Neural cell (in vitro differentiated cells): ENCODE results near the gene ANXA2. TPM values are rescaled to one million over a fixed set of nuclear protein-coding genes. Genes with fewer than 3 reads are reported as not detected.

Experiments used
- H2AFZ ChIP-seq: fragments of 200-600, 300-800 bp; sonication (generic), shearing (Covaris generic); 2 replicates; pipeline ENCODE4 v1.6.0; 2014; ENCODE audit warnings: low read depth, mild to moderate bottlenecking, antibody characterized with exemption, low read length, moderate library complexity
- H3F3A ChIP-seq: fragments of 200-600 bp; shearing (Covaris generic); 2 replicates; pipeline ENCODE4 v1.6.1; 2016; ENCODE audit warnings: mild to moderate bottlenecking, moderate library complexity, mixed read lengths, antibody characterized with exemption, low read length; ENCODE audit not compliant: insufficient read depth, poor library complexity, severe bottlenecking
- H3K27ac ChIP-seq: fragments of 200-600, 300-800 bp; sonication (generic), shearing (Covaris generic); 2 replicates; pipeline ENCODE4 v1.5.1; 2014; ENCODE audit warnings: mild to moderate bottlenecking, low read length, moderate library complexity
- H3K27me3 ChIP-seq: fragments of 300-800, 200-600 bp; sonication (generic), shearing (Covaris generic); 2 replicates; pipeline ENCODE4 v1.6.0; 2014; ENCODE audit warnings: mild to moderate bottlenecking, low read depth, low read length, moderate library complexity; ENCODE audit not compliant: insufficient read depth
- H3K36me3 ChIP-seq: fragments of 300-800, 200-600 bp; sonication (generic), shearing (Covaris generic); 2 replicates; pipeline ENCODE4 v1.5.1; 2014; ENCODE audit warnings: mild to moderate bottlenecking, antibody characterized with exemption, low read length, moderate library complexity; ENCODE audit not compliant: insufficient read depth
- H3K4me2 ChIP-seq: fragments of 300-800, 200-600 bp; sonication (generic), shearing (Covaris generic); 2 replicates; pipeline ENCODE4 v1.6.0; 2014; ENCODE audit warnings: mild to moderate bottlenecking, low read length
- H3K4me3 ChIP-seq: fragments of 300-800, 200-600 bp; sonication (generic), shearing (Covaris generic); 2 replicates; pipeline ENCODE4 v1.5.1; 2014; ENCODE audit warnings: mild to moderate bottlenecking, low read length, moderate library complexity
- H3K79me2 ChIP-seq: fragments of 200-600 bp; shearing (Covaris generic); replicated peaks from 2 replicates; pipeline ENCODE4 v1.6.0; 2014; ENCODE audit warnings: mild to moderate bottlenecking, low read length, moderate library complexity; ENCODE audit not compliant: insufficient read depth
- H3K9ac ChIP-seq: fragments of 300-800, 200-600 bp; sonication (generic), shearing (Covaris generic); 2 replicates; pipeline ENCODE4 v1.6.1; 2016; ENCODE audit warnings: mild to moderate bottlenecking, low read length, mixed read lengths
- H3K9me2 ChIP-seq: fragments of 200-600 bp; shearing (Covaris generic); 2 replicates; pipeline ENCODE4 v1.6.1; 2016; ENCODE audit warnings: mild to moderate bottlenecking, low read length, mixed read lengths; ENCODE audit not compliant: insufficient read depth
- H3K9me3 ChIP-seq: fragments of 200-600, 300-800 bp; sonication (generic), shearing (Covaris generic); 2 replicates; pipeline ENCODE4 v1.6.1; 2016; ENCODE audit warnings: mild to moderate bottlenecking, mixed run types, low read length, moderate library complexity, mixed read lengths
- H4K20me1 ChIP-seq: fragments of 200-600 bp; shearing (Covaris generic); 2 replicates; pipeline ENCODE4 v1.6.1; 2016; ENCODE audit warnings: mild to moderate bottlenecking, mixed run types; ENCODE audit not compliant: insufficient read depth
- EP300 ChIP-seq: fragments of 450-650 bp; conservative IDR thresholded peaks from 2 replicates; pipeline ENCODE4 v1.6.1; 2014; ENCODE audit warnings: antibody characterized with exemption, mild to moderate bottlenecking, moderate library complexity; ENCODE audit not compliant: poor library complexity, severe bottlenecking
- EZH2 ChIP-seq: fragments of 200-600, 300-800 bp; shearing (Covaris generic), sonication (generic); IDR thresholded peaks from 2 replicates; pipeline ENCODE4 v1.6.1; 2014; ENCODE audit warnings: antibody characterized with exemption, low read length, borderline replicate concordance, mild to moderate bottlenecking; ENCODE audit not compliant: insufficient read depth, poor library complexity, severe bottlenecking
- MXI1 ChIP-seq: fragments of 450-650 bp; conservative IDR thresholded peaks from 2 replicates; pipeline ENCODE4 v1.6.1; 2014; ENCODE audit warnings: antibody characterized with exemption, mild to moderate bottlenecking; ENCODE audit not compliant: poor library complexity, severe bottlenecking
- POLR2AphosphoS5 ChIP-seq: IDR thresholded peaks from 2 replicates; pipeline ENCODE4 v1.6.1; 2012
- RAD21 ChIP-seq: fragments of 450-650 bp; conservative IDR thresholded peaks from 2 replicates; pipeline ENCODE4 v1.6.1; 2014; ENCODE audit warnings: antibody characterized with exemption, mild to moderate bottlenecking, moderate library complexity
- REST ChIP-seq: IDR thresholded peaks from 2 replicates; pipeline ENCODE4 v1.6.1; 2012; ENCODE audit warnings: borderline replicate concordance
- SMC3 ChIP-seq: fragments of 450-650 bp; conservative IDR thresholded peaks from 2 replicates; pipeline ENCODE4 v1.6.1; 2014; ENCODE audit warnings: antibody characterized with exemption, mild to moderate bottlenecking, moderate library complexity; ENCODE audit not compliant: poor library complexity
- TAF1 ChIP-seq: IDR thresholded peaks from 2 replicates; pipeline ENCODE4 v1.6.1; 2012; ENCODE audit warnings: low read depth
- polyA plus RNA-seq: library from polyadenylated mRNA; depleted of rRNA; stranded (reverse); fragments of >200 nt; gene quantifications from 2 replicates; pipeline ENCODE4 v1.2.3, GENCODE V29; 2014
- TF ChIP-seq, protein P1 (sequence below): fragments of 450-650 bp; IDR thresholded peaks from 2 replicates; pipeline ENCODE4 v1.5.1; 2014; ENCODE audit warnings: antibody characterized with exemption, mild to moderate bottlenecking, moderate library complexity; ENCODE audit not compliant: poor library complexity, severe bottlenecking

ANXA2 gene
- polyA plus RNA-seq, 1 donor from 2014 or later = 6.2 TPM

GRCh38 chr15:60391722-60392315 lies 6.0 kb downstream of the ANXA2 start:
- Histone ChIP-seq H3K27ac (no peak overlapping the region), H3K9me2 (no peaks in the 10 kb centered on the region), H3K9me3 (no peaks in the 10 kb centered on the region), H2AFZ (no peak overlapping the region), H3F3A (no peaks in the 10 kb centered on the region), H3K9ac (no peak overlapping the region), H3K36me3 (no peaks in the 10 kb centered on the region), H4K20me1 (no peaks in the 10 kb centered on the region), H3K4me2 (no peak overlapping the region), H3K4me3 (no peak overlapping the region), H3K27me3 (peaks cover 5% of the 10 kb centered on the region), H3K79me2 (no peaks in the 10 kb centered on the region)
- TF ChIP-seq, protein P1, sequence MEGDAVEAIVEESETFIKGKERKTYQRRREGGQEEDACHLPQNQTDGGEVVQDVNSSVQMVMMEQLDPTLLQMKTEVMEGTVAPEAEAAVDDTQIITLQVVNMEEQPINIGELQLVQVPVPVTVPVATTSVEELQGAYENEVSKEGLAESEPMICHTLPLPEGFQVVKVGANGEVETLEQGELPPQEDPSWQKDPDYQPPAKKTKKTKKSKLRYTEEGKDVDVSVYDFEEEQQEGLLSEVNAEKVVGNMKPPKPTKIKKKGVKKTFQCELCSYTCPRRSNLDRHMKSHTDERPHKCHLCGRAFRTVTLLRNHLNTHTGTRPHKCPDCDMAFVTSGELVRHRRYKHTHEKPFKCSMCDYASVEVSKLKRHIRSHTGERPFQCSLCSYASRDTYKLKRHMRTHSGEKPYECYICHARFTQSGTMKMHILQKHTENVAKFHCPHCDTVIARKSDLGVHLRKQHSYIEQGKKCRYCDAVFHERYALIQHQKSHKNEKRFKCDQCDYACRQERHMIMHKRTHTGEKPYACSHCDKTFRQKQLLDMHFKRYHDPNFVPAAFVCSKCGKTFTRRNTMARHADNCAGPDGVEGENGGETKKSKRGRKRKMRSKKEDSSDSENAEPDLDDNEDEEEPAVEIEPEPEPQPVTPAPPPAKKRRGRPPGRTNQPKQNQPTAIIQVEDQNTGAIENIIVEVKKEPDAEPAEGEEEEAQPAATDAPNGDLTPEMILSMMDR = no peak
- TF ChIP-seq POLR2AphosphoS5 = no peak
- TF ChIP-seq MXI1 = no peak
- TF ChIP-seq EZH2 = no peak
- no peak for TF ChIP-seq RAD21
- no peak for TF ChIP-seq TAF1
- no peak for TF ChIP-seq SMC3
- TF ChIP-seq REST = no peak
- TF ChIP-seq EP300 = no peak

GRCh38 chr15:60390871-60391501 lies 6.8 kb downstream of the ANXA2 start:
- Histone ChIP-seq H3K4me3 (no peak overlapping the region), H3K27ac (no peak overlapping the region), H3K9me3 (no peaks in the 10 kb centered on the region), H3F3A (no peaks in the 10 kb centered on the region), H4K20me1 (no peaks in the 10 kb centered on the region), H2AFZ (no peak overlapping the region), H3K27me3 (no peaks in the 10 kb centered on the region), H3K79me2 (no peaks in the 10 kb centered on the region), H3K36me3 (no peaks in the 10 kb centered on the region), H3K4me2 (no peak overlapping the region), H3K9ac (no peak overlapping the region), H3K9me2 (no peaks in the 10 kb centered on the region)
- TF ChIP-seq TAF1 (no peak), EZH2 (no peak), EP300 (no peak), REST (no peak), RAD21 (no peak), MXI1 (no peak), POLR2AphosphoS5 (no peak), SMC3 (no peak)
- TF ChIP-seq, protein P1 = no peak
